ENCODE results near the gene SLC36A2. TPM values are rescaled to one million over a fixed set of nuclear protein-coding genes. Genes with fewer than 3 reads are reported as not detected.
"Not testable (repeated sequence)": the region's sequence is repeated elsewhere in the genome, so short reads cannot be mapped to it uniquely, and the experiment has no call there.

Gene SLC36A2
- total and polyA plus RNA-seq, 5 donors from 2014 or later = not detected

- not testable (repeated sequence) for H3K36me3 ChIP-seq (ENCODE audit: control insufficient read depth, insufficient read depth, low read length); H3K36me3 Mint-ChIP-seq; H3K27ac Mint-ChIP-seq; H3K27ac ChIP-seq (ENCODE audit: insufficient read depth, low read length, poor library complexity, severe bottlenecking); H3K27me3 ChIP-seq (ENCODE audit: control insufficient read depth, insufficient read depth, low read length); ATAC-seq (ENCODE audit: low read depth in 2 of 2); H3K4me1 ChIP-seq (ENCODE audit: control insufficient read depth, insufficient read depth, low read length, poor library complexity, severe bottlenecking); H3K4me1 Mint-ChIP-seq; H3K4me3 Mint-ChIP-seq; DNase-seq; H3K4me3 ChIP-seq (ENCODE audit: low read depth, low read length)
- peaks cover 0 to 49% (median 14%) of the 10 kb centered on the region in 7 donors for H3K9me3 Mint-ChIP-seq
- H3K27me3 Mint-ChIP-seq = peaks cover 12% of the 10 kb centered on the region
- H3K9me3 ChIP-seq (ENCODE audit: control insufficient read depth in 2 of 2, low read length in 2 of 2) = peaks cover 15 to 17% of the 10 kb centered on the region in 2 experiments
These were observed 19.7 kb upstream of the SLC36A2 start for GRCh38 chr5:151367038-151367437.

- Histone ChIP-seq H3K36me3 (ENCODE audit: control insufficient read depth, insufficient read depth, low read length) (no peaks in the 10 kb centered on the region), H3K9me3 (ENCODE audit: control insufficient read depth in 2 of 2, low read length in 2 of 2) (peaks cover 15 to 19% of the 10 kb centered on the region in 2 experiments), H3K27me3 (ENCODE audit: control insufficient read depth, insufficient read depth, low read length) (peaks cover 6% of the 10 kb centered on the region), H3K4me1 (ENCODE audit: control insufficient read depth, insufficient read depth, low read length, poor library complexity, severe bottlenecking) (no peaks in the 10 kb centered on the region), H3K4me3 (ENCODE audit: low read depth, low read length) (no peak overlapping the region), H3K27ac (ENCODE audit: insufficient read depth, low read length, poor library complexity, severe bottlenecking) (no peak overlapping the region)
- Mint-ChIP-seq H3K9me3 (peaks cover 0 to 54% (median 17%) of the 10 kb centered on the region in 7 donors), H3K4me1 (no peaks in the 10 kb centered on the region), H3K27ac (no peak overlapping the region), H3K27me3 (peaks cover 13% of the 10 kb centered on the region), H3K4me3 (no peak overlapping the region), H3K36me3 (peaks cover 7% of the 10 kb centered on the region)
- no peak for ATAC-seq (ENCODE audit: low read depth in 2 of 2)
- DNase-seq = no peak
These were observed 16.3 kb upstream of the SLC36A2 start for GRCh38 chr5:151363673-151364072.

GRCh38 chr5:151362970-151363369, 15.6 kb upstream of the SLC36A2 start:
- peaks cover 6% of the 10 kb centered on the region for H3K27me3 ChIP-seq (ENCODE audit: control insufficient read depth, insufficient read depth, low read length)
- no peaks in the 10 kb centered on the region for H3K4me1 Mint-ChIP-seq
- H3K27ac ChIP-seq (ENCODE audit: insufficient read depth, low read length, poor library complexity, severe bottlenecking) = no peak overlapping the region
- peaks cover 3% of the 10 kb centered on the region for H3K36me3 Mint-ChIP-seq
- H3K36me3 ChIP-seq (ENCODE audit: control insufficient read depth, insufficient read depth, low read length) = no peaks in the 10 kb centered on the region
- no peak overlapping the region for H3K27ac Mint-ChIP-seq
- DNase-seq (no peak), ATAC-seq (ENCODE audit: low read depth in 2 of 2) (no peak)
- no peak overlapping the region for H3K4me3 Mint-ChIP-seq
- H3K9me3 ChIP-seq (ENCODE audit: control insufficient read depth in 2 of 2, low read length in 2 of 2) = peaks cover 15 to 16% of the 10 kb centered on the region in 2 experiments
- no peak overlapping the region for H3K4me3 ChIP-seq (ENCODE audit: low read depth, low read length)
- H3K27me3 Mint-ChIP-seq = peaks cover 13% of the 10 kb centered on the region
- no peaks in the 10 kb centered on the region for H3K4me1 ChIP-seq (ENCODE audit: control insufficient read depth, insufficient read depth, low read length, poor library complexity, severe bottlenecking)
- H3K9me3 Mint-ChIP-seq = peaks cover 0 to 47% (median 17%) of the 10 kb centered on the region in 7 donors

- H3K4me1 Mint-ChIP-seq = no peaks in the 10 kb centered on the region
- no peaks in the 10 kb centered on the region for H3K4me1 ChIP-seq (ENCODE audit: control insufficient read depth, insufficient read depth, low read length, poor library complexity, severe bottlenecking)
- H3K27ac ChIP-seq (ENCODE audit: insufficient read depth, low read length, poor library complexity, severe bottlenecking) = no peak overlapping the region
- no peak overlapping the region for H3K4me3 ChIP-seq (ENCODE audit: low read depth, low read length)
- peaks cover 25% of the 10 kb centered on the region for H3K27me3 Mint-ChIP-seq
- H3K9me3 ChIP-seq (ENCODE audit: control insufficient read depth in 2 of 2, low read length in 2 of 2) = peaks cover 4% of the 10 kb centered on the region in 2 experiments
- H3K9me3 Mint-ChIP-seq = peaks cover 0 to 23% (median 10%) of the 10 kb centered on the region in 7 donors
- ATAC-seq (ENCODE audit: low read depth in 2 of 2) = no peak
- H3K36me3 Mint-ChIP-seq = peaks cover 3% of the 10 kb centered on the region
- H3K4me3 Mint-ChIP-seq = no peak overlapping the region
- H3K27ac Mint-ChIP-seq = no peak overlapping the region
- H3K27me3 ChIP-seq (ENCODE audit: control insufficient read depth, insufficient read depth, low read length) = peaks cover under 1% of the 10 kb centered on the region
- no peaks in the 10 kb centered on the region for H3K36me3 ChIP-seq (ENCODE audit: control insufficient read depth, insufficient read depth, low read length)
- no peak for DNase-seq
These were observed 12.0 kb upstream of the SLC36A2 start for GRCh38 chr5:151359391-151359790.

GRCh38 chr5:151357792-151358191, 10.4 kb upstream of the SLC36A2 start:
- H3K9me3 ChIP-seq (ENCODE audit: control insufficient read depth in 2 of 2, low read length in 2 of 2) = peaks cover 0 to 2% of the 10 kb centered on the region in 2 experiments
- H3K4me1 ChIP-seq (ENCODE audit: control insufficient read depth, insufficient read depth, low read length, poor library complexity, severe bottlenecking) = no peaks in the 10 kb centered on the region
- H3K4me1 Mint-ChIP-seq = no peaks in the 10 kb centered on the region
- H3K27ac ChIP-seq (ENCODE audit: insufficient read depth, low read length, poor library complexity, severe bottlenecking) = no peak overlapping the region
- no peak overlapping the region for H3K4me3 ChIP-seq (ENCODE audit: low read depth, low read length)
- peaks cover 3% of the 10 kb centered on the region for H3K36me3 Mint-ChIP-seq
- no peak overlapping the region for H3K27ac Mint-ChIP-seq
- ATAC-seq (ENCODE audit: low read depth in 2 of 2) (no peak), DNase-seq (no peak)
- H3K9me3 Mint-ChIP-seq = peaks cover 0 to 16% (median 4%) of the 10 kb centered on the region in 7 donors
- peaks cover 27% of the 10 kb centered on the region for H3K27me3 Mint-ChIP-seq
- H3K27me3 ChIP-seq (ENCODE audit: control insufficient read depth, insufficient read depth, low read length) = no peaks in the 10 kb centered on the region
- H3K36me3 ChIP-seq (ENCODE audit: control insufficient read depth, insufficient read depth, low read length) = no peaks in the 10 kb centered on the region
- H3K4me3 Mint-ChIP-seq = no peak overlapping the region

- peaks cover 2% of the 10 kb centered on the region for H3K36me3 Mint-ChIP-seq
- peaks cover 23% of the 10 kb centered on the region for H3K27me3 Mint-ChIP-seq
- Histone ChIP-seq H3K36me3 (ENCODE audit: control insufficient read depth, insufficient read depth, low read length) (no peaks in the 10 kb centered on the region), H3K27ac (ENCODE audit: insufficient read depth, low read length, poor library complexity, severe bottlenecking) (no peak overlapping the region), H3K4me1 (ENCODE audit: control insufficient read depth, insufficient read depth, low read length, poor library complexity, severe bottlenecking) (no peaks in the 10 kb centered on the region), H3K27me3 (ENCODE audit: control insufficient read depth, insufficient read depth, low read length) (peaks cover 3% of the 10 kb centered on the region), H3K9me3 (ENCODE audit: control insufficient read depth in 2 of 2, low read length in 2 of 2) (peaks cover 0 to 2% of the 10 kb centered on the region in 2 experiments), H3K4me3 (ENCODE audit: low read depth, low read length) (no peak overlapping the region)
- DNase-seq (no peak), ATAC-seq (ENCODE audit: low read depth in 2 of 2) (no peak)
- no peak overlapping the region for H3K27ac Mint-ChIP-seq
- H3K4me3 Mint-ChIP-seq = no peak overlapping the region
- H3K9me3 Mint-ChIP-seq = peaks cover 0 to 12% (median 4%) of the 10 kb centered on the region in 7 donors
- H3K4me1 Mint-ChIP-seq = no peaks in the 10 kb centered on the region
These were observed 9.7 kb upstream of the SLC36A2 start for GRCh38 chr5:151357097-151357496.

DNA sequence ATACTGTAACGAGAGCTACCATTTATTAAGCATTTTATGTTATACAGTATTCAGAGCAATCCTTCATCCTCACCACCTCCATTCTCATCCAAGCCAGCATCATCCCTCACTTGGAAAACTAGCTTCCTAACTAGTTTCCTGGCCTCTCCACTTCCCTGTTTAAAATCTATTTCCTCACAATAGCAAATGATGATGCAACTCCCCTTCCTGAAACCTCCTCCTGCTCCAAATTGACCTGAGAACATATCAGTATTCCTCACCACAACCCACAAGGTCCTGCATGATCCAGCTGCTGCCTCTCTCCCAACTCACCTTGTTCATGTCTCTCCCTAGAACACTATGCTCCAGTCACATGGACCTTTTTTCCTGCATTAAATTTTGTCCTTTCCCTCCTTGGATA, 4.3 kb upstream of the SLC36A2 start:
- Mint-ChIP-seq H3K27me3 (peaks cover 34% of the 10 kb centered on the region), H3K36me3 (no peaks in the 10 kb centered on the region)
- ATAC-seq (ENCODE audit: low read depth in 2 of 2) = no peak

GRCh38 chr5:151348789-151349188, 1.4 kb upstream of the SLC36A2 start:
- no peaks in the 10 kb centered on the region for H3K4me1 Mint-ChIP-seq
- Histone ChIP-seq H3K36me3 (ENCODE audit: control insufficient read depth, insufficient read depth, low read length) (no peaks in the 10 kb centered on the region), H3K4me1 (ENCODE audit: control insufficient read depth, insufficient read depth, low read length, poor library complexity, severe bottlenecking) (no peaks in the 10 kb centered on the region), H3K9me3 (ENCODE audit: control insufficient read depth in 2 of 2, low read length in 2 of 2) (no peaks in the 10 kb centered on the region), H3K27me3 (ENCODE audit: control insufficient read depth, insufficient read depth, low read length) (peaks cover 8% of the 10 kb centered on the region), H3K4me3 (ENCODE audit: low read depth, low read length) (no peak overlapping the region), H3K27ac (ENCODE audit: insufficient read depth, low read length, poor library complexity, severe bottlenecking) (no peak overlapping the region)
- no peak for DNase-seq
- no peak for ATAC-seq (ENCODE audit: low read depth in 2 of 2)
- no peaks in the 10 kb centered on the region for H3K36me3 Mint-ChIP-seq
- H3K27ac Mint-ChIP-seq = no peak overlapping the region
- H3K4me3 Mint-ChIP-seq = no peak overlapping the region
- peaks cover 22% of the 10 kb centered on the region for H3K27me3 Mint-ChIP-seq
- H3K9me3 Mint-ChIP-seq = peaks cover 0 to 2% (median 0%) of the 10 kb centered on the region in 7 donors

More for the DNA sequence above, 4.3 kb upstream of the SLC36A2 start:
- H3K4me1 ChIP-seq (ENCODE audit: control insufficient read depth, insufficient read depth, low read length, poor library complexity, severe bottlenecking) = no peaks in the 10 kb centered on the region
- H3K36me3 ChIP-seq (ENCODE audit: control insufficient read depth, insufficient read depth, low read length) = no peaks in the 10 kb centered on the region
- no peaks in the 10 kb centered on the region for H3K4me1 Mint-ChIP-seq
- H3K27ac Mint-ChIP-seq = no peak overlapping the region
- H3K27ac ChIP-seq (ENCODE audit: insufficient read depth, low read length, poor library complexity, severe bottlenecking) = no peak overlapping the region
- no peak for DNase-seq
- no peak overlapping the region for H3K4me3 Mint-ChIP-seq
- H3K9me3 ChIP-seq (ENCODE audit: control insufficient read depth in 2 of 2, low read length in 2 of 2) = no peaks in the 10 kb centered on the region
- peaks cover 3% of the 10 kb centered on the region for H3K27me3 ChIP-seq (ENCODE audit: control insufficient read depth, insufficient read depth, low read length)
- H3K9me3 Mint-ChIP-seq = peaks cover 0 to 2% (median 0%) of the 10 kb centered on the region in 7 donors
- no peak overlapping the region for H3K4me3 ChIP-seq (ENCODE audit: low read depth, low read length)

Data from CD4-positive, CD25-positive, alpha-beta regulatory T cell (primary cell).